NCI-H1417 treated with DMSO at 0.1 percent for 48 hours (cell line): ENCODE measurements around the gene ZNF213.

Experiments
- DNase-seq: peaks from one replicate; lab custom pipeline; 2025; lab: John Stamatoyannopoulos, UW

The ZNF213 gene

GRCh38 chr16:3101018-3101840 lies 33.6 kb upstream of the ZNF213 start:
- DNase-seq, result no peak

DNA sequence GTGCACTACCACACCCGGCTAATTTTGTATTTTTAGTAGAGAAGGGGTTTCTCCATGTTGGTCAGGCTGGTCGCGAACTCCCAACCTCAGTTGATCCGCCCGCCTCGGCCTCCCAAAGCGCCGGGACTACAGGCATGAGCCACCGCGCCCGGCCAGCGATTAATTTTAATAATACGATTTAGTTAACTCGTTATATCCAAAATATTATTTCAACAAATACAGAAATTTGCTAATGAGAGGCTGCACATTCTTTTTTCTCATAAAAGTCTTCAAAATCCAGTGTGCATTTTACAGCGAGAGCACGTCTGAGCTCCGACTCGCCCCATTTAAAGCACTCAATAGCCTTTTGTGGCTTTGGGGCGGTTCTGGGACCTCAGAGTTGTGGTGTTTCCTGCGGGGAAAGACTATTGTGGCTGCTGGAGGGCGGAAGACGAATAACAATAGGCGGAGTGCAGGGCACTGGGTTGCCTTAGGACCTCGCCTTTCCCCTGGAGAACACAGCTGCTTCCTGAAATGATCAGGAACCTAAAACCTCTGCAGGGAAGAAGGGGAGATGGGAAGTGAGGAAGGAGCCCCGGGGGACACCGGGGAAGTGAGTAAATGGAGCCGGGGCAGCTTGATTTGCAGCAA lies 32.9 kb upstream of the ZNF213 start:
- no peak for DNase-seq

GRCh38 chr16:3106205-3106928 lies 28.5 kb upstream of the ZNF213 start:
- DNase-seq, result peak; percentile 63

- peak; percentile 39 for DNase-seq
These were observed 22.6 kb upstream of the ZNF213 start, which contains the start of gene ZNF205 for GRCh38 chr16:3112058-3112880. Gene ZNF205, plus strand, starts transcription at chr16:3112586. Its CDS starts 845 bp downstream, at chr16:3113431.

DNA sequence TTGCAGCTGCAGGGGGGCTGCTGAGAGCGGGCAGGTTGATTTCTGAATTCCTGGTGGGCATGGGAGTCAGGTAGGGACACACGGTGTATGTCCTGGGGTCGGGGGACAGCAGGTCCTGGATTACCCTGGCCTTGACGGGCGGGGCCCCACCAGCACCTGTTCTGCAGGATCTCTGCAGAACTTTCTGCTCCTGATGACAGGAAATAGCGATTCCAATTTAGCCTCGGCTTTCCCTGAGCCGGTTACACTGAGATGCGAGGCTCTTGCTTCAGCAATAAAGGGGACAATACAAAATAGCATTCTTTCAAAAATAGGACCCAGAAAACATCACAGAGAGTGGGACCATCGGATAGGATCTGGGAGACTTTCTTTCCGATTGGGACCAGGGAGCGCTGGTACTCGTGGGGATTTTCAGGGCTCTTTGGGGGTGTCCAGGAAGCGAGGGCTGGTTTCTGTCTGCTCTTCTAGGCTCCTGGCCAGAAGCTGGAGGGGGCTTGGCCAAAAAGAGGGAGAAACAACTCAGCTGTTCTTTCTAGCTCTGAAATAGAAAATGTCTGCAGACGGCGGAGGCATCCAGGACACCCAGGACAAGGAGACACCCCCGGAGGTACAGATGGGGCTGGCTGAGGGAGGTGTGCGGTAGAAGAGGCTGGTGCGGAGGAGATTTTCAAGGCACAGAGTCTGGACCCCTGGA lies 21.8 kb upstream of the ZNF213 start:
- DNase-seq, result no peak

DNA sequence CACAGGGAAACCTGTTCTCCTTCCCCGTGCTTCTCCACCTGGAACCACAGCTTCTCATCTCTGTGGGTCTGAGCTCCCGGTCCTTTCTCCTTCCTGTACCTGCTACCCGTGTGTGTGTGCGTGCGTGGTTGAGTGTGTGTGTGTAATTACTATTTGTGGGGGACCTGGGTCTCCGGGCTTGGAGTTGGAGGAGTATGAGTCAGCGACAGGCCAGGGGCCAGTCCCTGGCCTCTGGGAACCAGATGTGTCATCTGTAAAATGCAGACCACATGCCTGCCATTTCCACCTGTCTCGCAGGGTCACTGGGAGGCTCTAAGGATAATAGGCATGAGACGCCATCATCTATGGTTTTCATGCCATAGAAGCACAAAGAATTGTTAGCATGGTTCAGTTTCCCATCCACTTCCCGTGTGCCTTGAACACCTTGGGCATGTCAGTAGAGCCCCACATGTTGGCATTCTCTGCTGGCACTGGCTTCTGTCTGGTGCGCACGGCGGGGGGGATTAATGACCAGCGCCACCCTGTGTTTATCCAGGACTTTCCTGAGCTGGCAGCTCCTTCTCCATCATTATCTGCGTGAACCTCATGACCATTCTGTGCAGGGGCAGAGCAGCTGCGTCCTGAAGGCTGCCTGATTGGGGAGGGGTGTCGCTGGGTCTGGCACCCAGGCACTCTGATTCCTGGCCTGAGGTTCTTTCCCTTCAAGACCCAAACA lies 20.9 kb upstream of the ZNF213 start:
- DNase-seq, result no peak

- DNase-seq, result no peak
These were observed 19.8 kb upstream of the ZNF213 start for GRCh38 chr16:3115003-3115402.

DNA sequence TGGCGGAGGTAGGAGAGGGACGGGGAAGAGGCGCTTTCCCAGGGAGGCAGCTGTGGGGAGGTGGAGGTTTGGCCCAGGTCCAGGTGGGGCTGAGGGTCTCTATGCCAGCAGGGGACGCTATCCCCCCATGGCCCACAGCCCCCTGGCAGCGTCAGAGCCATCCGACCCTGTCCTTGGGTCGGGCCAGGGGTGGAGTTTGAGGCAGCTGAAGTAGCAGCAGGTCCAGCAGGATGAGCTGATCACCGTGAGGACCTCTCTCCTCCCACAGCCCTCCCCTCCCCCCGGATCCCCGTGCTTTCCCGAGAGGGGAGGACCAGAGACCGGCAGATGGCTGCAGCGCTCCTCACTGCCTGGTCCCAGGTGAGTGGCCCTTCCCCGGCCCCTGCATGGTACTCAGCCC lies 19.3 kb upstream of the ZNF213 start:
- DNase-seq, result no peak

- no peak for DNase-seq
These were observed 16.5 kb upstream of the ZNF213 start for GRCh38 chr16:3118204-3118790.

- no peak for DNase-seq
These were observed 16.0 kb upstream of the ZNF213 start for GRCh38 chr16:3118846-3119245.

- DNase-seq, result no peak
These were observed 15.5 kb upstream of the ZNF213 start for GRCh38 chr16:3119286-3119685.

GRCh38 chr16:3119701-3120408 lies 15.0 kb upstream of the ZNF213 start:
- no peak for DNase-seq

- no peak for DNase-seq
These were observed 14.4 kb upstream of the ZNF213 start for GRCh38 chr16:3120435-3120834.

DNA sequence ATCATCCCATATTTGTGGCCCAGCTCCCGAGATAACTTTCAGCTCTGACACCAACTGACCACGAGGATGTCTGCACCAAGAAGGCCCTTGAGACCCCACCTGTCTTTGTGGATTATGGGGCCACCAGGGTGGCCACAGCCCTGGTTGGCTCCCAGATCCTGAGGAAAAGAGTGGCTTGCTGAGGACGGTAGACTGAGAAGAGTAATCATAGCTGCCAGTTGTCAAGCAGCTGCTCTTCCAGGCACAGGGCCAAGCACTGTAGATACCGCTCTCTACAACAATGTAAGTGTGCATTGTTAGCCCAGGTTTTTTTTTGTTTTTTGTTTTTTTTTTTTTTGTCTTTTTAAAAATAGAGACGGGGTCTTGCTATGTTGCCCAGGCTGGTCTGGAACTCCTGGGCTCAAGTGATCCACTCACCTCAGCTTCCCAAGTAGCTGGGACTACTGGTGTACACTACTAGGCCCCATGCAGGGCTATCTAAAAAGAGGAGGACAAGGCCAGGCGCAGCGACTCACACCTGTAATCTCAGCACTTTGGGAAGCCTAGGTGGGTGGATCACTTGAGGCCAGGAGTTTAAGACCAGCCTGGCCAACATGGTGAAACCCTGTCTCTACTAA lies 12.9 kb upstream of the ZNF213 start:
- no peak for DNase-seq

DNA sequence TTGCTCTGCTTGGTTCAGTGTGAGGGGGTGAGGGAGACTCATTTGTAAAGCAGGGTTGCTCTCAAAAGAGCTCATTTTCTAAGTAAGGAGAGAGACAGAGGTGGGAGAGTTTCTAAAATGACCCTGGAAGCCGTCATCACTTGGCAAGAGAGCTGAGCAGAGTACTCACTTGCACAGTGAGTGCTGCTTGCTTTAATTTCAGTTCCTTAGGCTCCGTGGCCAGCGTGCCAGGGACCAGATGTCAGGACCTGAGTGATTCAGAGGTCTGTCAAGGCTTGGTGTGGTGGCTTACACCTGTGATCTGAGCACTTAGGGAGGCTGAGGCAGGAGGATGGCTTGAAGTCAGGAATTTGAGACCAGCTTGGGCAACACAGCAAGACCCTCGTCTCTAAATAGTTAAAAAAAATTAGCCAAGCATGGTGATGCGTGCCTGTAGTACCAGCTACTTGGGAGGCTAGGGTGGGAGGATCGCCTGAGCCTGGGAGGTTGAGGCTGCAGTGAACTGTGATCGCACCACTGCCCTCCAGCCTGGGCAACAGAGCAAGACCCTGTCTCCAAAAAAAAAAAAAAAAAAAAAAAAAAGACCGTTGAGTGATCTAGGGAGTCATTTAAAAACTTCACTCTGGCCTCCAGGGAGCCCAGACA lies 11.8 kb upstream of the ZNF213 start:
- DNase-seq, result no peak

GRCh38 chr16:3123986-3124886 lies 10.6 kb upstream of the ZNF213 start:
- DNase-seq, result peak; percentile 86

- no peak for DNase-seq
These were observed 7.1 kb upstream of the ZNF213 start for GRCh38 chr16:3127745-3128144.
